Measurements from ENCODE around the gene MORC4. TPM values are rescaled to one million over a fixed set of nuclear protein-coding genes. Genes with fewer than 3 reads are reported as not detected.

Gene MORC4
- total and polyA plus RNA-seq, 2 of the 4 experiments (the other 2 are of a cell fraction): 17.5 to 34.2 TPM

- in situ Hi-C loops (cut with MboI; ENCODE audit: low sequenced_read_pairs): no loop called here
These were observed 48.8 kb downstream of the MORC4 start for GRCh38 chrX:106951230-106951629.

More at GRCh38 chrX:106951230-106951629, 48.8 kb downstream of the MORC4 start:
- Histone ChIP-seq H3K18ac (ENCODE audit: low read depth, low read length) (no peak overlapping the region), H2BK15ac (ENCODE audit: low read depth, low read length) (no peak overlapping the region), H3K23ac (ENCODE audit: low read depth, low read length) (no peak overlapping the region), H2AK5ac (ENCODE audit: low read depth, low read length) (no peak overlapping the region), H4K91ac (ENCODE audit: insufficient read depth, low read depth, low read length) (no peak overlapping the region), H3K9me1 (ENCODE audit: insufficient read depth, low read length) (no peaks in the 10 kb centered on the region), H3K27me3 (ENCODE audit: control insufficient read depth, insufficient read depth, low read length) (no peaks in the 10 kb centered on the region; the same call in 1 of the 2 replicates), H3K4ac (ENCODE audit: low read depth, low read length) (no peak overlapping the region), H3K4me1 (ENCODE audit: control insufficient read depth, insufficient read depth, low read length) (peaks cover 5% of the 10 kb centered on the region; the same call in 1 of the 2 replicates), H2BK20ac (ENCODE audit: low read depth, low read length) (no peak overlapping the region), H3K56ac (ENCODE audit: extremely low read depth, insufficient read depth, low read length) (no peak overlapping the region), H2AFZ (replicated peaks; ENCODE audit: low read length, poor library complexity) (no peak overlapping the region), H3K14ac (replicated peaks; ENCODE audit: low read depth, low read length) (no peak overlapping the region), H4K8ac (ENCODE audit: low read depth in 2 of 2, low read length in 2 of 2) (no peak overlapping the region), H3K4me2 (ENCODE audit: low read depth, low read length) (no peak overlapping the region), H2BK120ac (ENCODE audit: low read depth, low read length) (no peak overlapping the region), H2AK9ac (replicated peaks; ENCODE audit: low read depth, low read length, poor library complexity) (no peak overlapping the region), H4K20me1 (ENCODE audit: insufficient read depth, low read length) (no peaks in the 10 kb centered on the region), H3K4me3 (ENCODE audit: insufficient read depth, low read depth, low read length) (no peak overlapping the region), H3K9me3 (ENCODE audit: control insufficient read depth, insufficient read depth, low read length) (no peaks in the 10 kb centered on the region), H3K9ac (ENCODE audit: low read depth, low read length) (no peak overlapping the region), H3K27ac (ENCODE audit: insufficient read depth, low read length) (no peak overlapping the region), H3K79me1 (ENCODE audit: low read depth in 1 of 2, low read length in 2 of 2) (no peaks in the 10 kb centered on the region; a peak in 1 of 4 replicates), H3K36me3 (ENCODE audit: control insufficient read depth, insufficient read depth, low read length) (peaks cover 6% of the 10 kb centered on the region), H2BK5ac (ENCODE audit: low read depth, low read length, poor library complexity, severe bottlenecking) (no peak overlapping the region), H4K5ac (ENCODE audit: low read depth, low read length) (no peak overlapping the region)
- ATAC-seq (ENCODE audit: low read depth) (no peak), DNase-seq (no peak)
- intact Hi-C loops (cut with micrococcal nuclease): no loop called here
- 71% methylated on average over 1 of the region's 6 CpGs; no CpG with 5 or more reads in 1 of the 2 experiments for WGBS, 2 experiments (ENCODE audit: extremely low coverage in 2 of 2, insufficient read length in 1 of 2)
- ChIA-PET POLR2A (ENCODE audit: unreplicated experiment) (no interaction called here), CTCF (interaction anchor here (1.1 kb wide), 1 partner anchor 49 kb away, joined by 4 read pairs; no protein-coding TSS in a partner anchor)
- BruUV-seq (replicated peaks): no TSS peak
- TF ChIP-seq ELK1 (IDR thresholded peaks at IDR 0.05; ENCODE audit: borderline replicate concordance, low read depth, low read length): no peak
- TF ChIP-seq CEBPB (IDR thresholded peaks at IDR 0.05; ENCODE audit: low read depth, low read length): peak; percentile 87
- dilution Hi-C loops (cut with HindIII; ENCODE audit: low sequenced_read_pairs, unreplicated experiment): no loop called here
